ENCODE results near the gene UTP25.

The UTP25 gene

GRCh38 chr1:209876078-209876800 lies 48.5 kb downstream of the UTP25 start:
- Histone ChIP-seq H3K27ac (ENCODE audit: low read length) (no peak overlapping the region), H3K27me3 (ENCODE audit: insufficient read depth, low read length, poor library complexity) (peaks cover 8% of the 10 kb centered on the region), H3K36me3 (ENCODE audit: insufficient read depth, low read length) (no peaks in the 10 kb centered on the region), H3K4me2 (ENCODE audit: insufficient read depth, low read length) (no peak overlapping the region), H4K20me1 (ENCODE audit: insufficient read depth, low read length) (no peaks in the 10 kb centered on the region), H3K9ac (ENCODE audit: low read depth, low read length) (no peak overlapping the region), H3K4me3 (ENCODE audit: low read depth in 1 of 2, low read length in 2 of 2) (no peak overlapping the region), H2AFZ (ENCODE audit: low read depth, low read length) (no peak overlapping the region), H3K79me2 (ENCODE audit: insufficient read depth, low read length) (no peaks in the 10 kb centered on the region), H3K4me1 (ENCODE audit: insufficient read depth, low read length) (no peaks in the 10 kb centered on the region), H3K9me3 (ENCODE audit: insufficient read depth, low read length, severe bottlenecking) (no peaks in the 10 kb centered on the region)
- no peak for DNase-seq
- no peak for TF ChIP-seq CTCF (IDR thresholded peaks at IDR 0.05; ENCODE audit: borderline replicate concordance, extremely low read depth, low read length, poor library complexity, severe bottlenecking)
- TF ChIP-seq EZH2 (IDR thresholded peaks at IDR 0.05; ENCODE audit: borderline replicate concordance, low read depth, low read length, severe bottlenecking) = no peak
- ATAC-seq (ENCODE audit: insufficient read depth, low read depth) = no peak

- TF ChIP-seq CTCF (IDR thresholded peaks at IDR 0.05; ENCODE audit: borderline replicate concordance, extremely low read depth, low read length, poor library complexity, severe bottlenecking) (no peak), EZH2 (IDR thresholded peaks at IDR 0.05; ENCODE audit: borderline replicate concordance, low read depth, low read length, severe bottlenecking) (no peak)
- no peak for ATAC-seq (ENCODE audit: insufficient read depth, low read depth)
- H3K36me3 ChIP-seq (ENCODE audit: insufficient read depth, low read length) = no peaks in the 10 kb centered on the region
- no peaks in the 10 kb centered on the region for H4K20me1 ChIP-seq (ENCODE audit: insufficient read depth, low read length)
- H3K9ac ChIP-seq (ENCODE audit: low read depth, low read length) = no peak overlapping the region
- H3K4me2 ChIP-seq (ENCODE audit: insufficient read depth, low read length) = no peak overlapping the region
- DNase-seq = no peak
- H2AFZ ChIP-seq (ENCODE audit: low read depth, low read length) = no peak overlapping the region
- no peaks in the 10 kb centered on the region for H3K4me1 ChIP-seq (ENCODE audit: insufficient read depth, low read length)
- H3K27ac ChIP-seq (ENCODE audit: low read length) = no peak overlapping the region
- H3K9me3 ChIP-seq (ENCODE audit: insufficient read depth, low read length, severe bottlenecking) = no peaks in the 10 kb centered on the region
- H3K79me2 ChIP-seq (ENCODE audit: insufficient read depth, low read length) = no peaks in the 10 kb centered on the region
- H3K4me3 ChIP-seq (ENCODE audit: low read depth in 1 of 2, low read length in 2 of 2) = no peak overlapping the region
- H3K27me3 ChIP-seq (ENCODE audit: insufficient read depth, low read length, poor library complexity) = peaks cover 17% of the 10 kb centered on the region
These were observed 49.5 kb downstream of the UTP25 start for GRCh38 chr1:209877087-209877764.

GRCh38 chr1:209878964-209879363 lies 51.2 kb downstream of the UTP25 start:
- Histone ChIP-seq H3K9ac (ENCODE audit: low read depth, low read length) (no peak overlapping the region), H3K4me2 (ENCODE audit: insufficient read depth, low read length) (no peak overlapping the region), H3K4me3 (ENCODE audit: low read depth in 1 of 2, low read length in 2 of 2) (no peak overlapping the region), H2AFZ (ENCODE audit: low read depth, low read length) (no peak overlapping the region), H3K9me3 (ENCODE audit: insufficient read depth, low read length, severe bottlenecking) (no peaks in the 10 kb centered on the region), H4K20me1 (ENCODE audit: insufficient read depth, low read length) (no peaks in the 10 kb centered on the region), H3K4me1 (ENCODE audit: insufficient read depth, low read length) (no peaks in the 10 kb centered on the region), H3K79me2 (ENCODE audit: insufficient read depth, low read length) (no peaks in the 10 kb centered on the region), H3K27me3 (ENCODE audit: insufficient read depth, low read length, poor library complexity) (peaks cover 20% of the 10 kb centered on the region), H3K27ac (ENCODE audit: low read length) (no peak overlapping the region), H3K36me3 (ENCODE audit: insufficient read depth, low read length) (no peaks in the 10 kb centered on the region)
- TF ChIP-seq EZH2 (IDR thresholded peaks at IDR 0.05; ENCODE audit: borderline replicate concordance, low read depth, low read length, severe bottlenecking) = no peak
- TF ChIP-seq CTCF (IDR thresholded peaks at IDR 0.05; ENCODE audit: borderline replicate concordance, extremely low read depth, low read length, poor library complexity, severe bottlenecking) = no peak
- DNase-seq (no peak), ATAC-seq (ENCODE audit: insufficient read depth, low read depth) (no peak)

Data from DND-41 (cell line).